ENCODE results near the gene TUBG1.
A peak's percentile ranks its signal among the peaks of the same experiment; 100 is the strongest.
"Not testable (repeated sequence)": the region's sequence is repeated elsewhere in the genome, so short reads cannot be mapped to it uniquely, and the experiment has no call there.

Gene TUBG1

DNA sequence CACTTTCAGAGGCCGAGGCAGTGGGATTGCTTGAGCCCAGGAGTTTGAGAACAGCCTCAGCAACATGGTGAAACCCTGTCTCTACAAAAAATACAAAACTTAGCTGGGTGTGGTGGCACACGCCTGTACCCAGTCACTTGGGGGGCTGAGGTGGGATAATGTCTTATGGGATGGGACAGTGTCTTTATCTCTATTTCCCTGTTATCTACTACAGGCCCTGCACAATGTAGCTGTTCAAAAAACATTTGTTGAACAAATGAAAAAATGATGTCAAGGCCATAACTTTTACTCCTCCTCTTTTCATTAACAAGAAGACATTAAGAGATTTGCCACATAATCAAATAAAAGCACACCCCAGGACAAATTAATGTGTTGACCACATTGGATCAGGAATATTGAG lies 13.8 kb downstream of the TUBG1 start:
- H3K4me1 ChIP-seq (ENCODE audit: control insufficient read depth in 2 of 2, insufficient read depth in 2 of 2, low read length in 2 of 2): peaks cover 8 to 12% of the 10 kb centered on the region in 2 donors
- H3K9ac ChIP-seq (ENCODE audit: low read depth in 1 of 2, low read length in 2 of 2): no peak overlapping the region
- H3K9me3 ChIP-seq (ENCODE audit: control insufficient read depth in 2 of 2, low read length in 2 of 2): no peaks in the 10 kb centered on the region
- H3K27me3 ChIP-seq (ENCODE audit: control insufficient read depth in 2 of 2, insufficient read depth in 2 of 2, low read length in 2 of 2): no peaks in the 10 kb centered on the region
- no peak overlapping the region for H3K4me3 ChIP-seq (ENCODE audit: low read length in 2 of 2)
- no peaks in the 10 kb centered on the region for H3K36me3 ChIP-seq (ENCODE audit: control insufficient read depth in 2 of 2, insufficient read depth in 2 of 2, low read length in 2 of 2)
- no peak overlapping the region for H3K27ac ChIP-seq (ENCODE audit: low read depth in 2 of 2, low read length in 2 of 2)

DNA sequence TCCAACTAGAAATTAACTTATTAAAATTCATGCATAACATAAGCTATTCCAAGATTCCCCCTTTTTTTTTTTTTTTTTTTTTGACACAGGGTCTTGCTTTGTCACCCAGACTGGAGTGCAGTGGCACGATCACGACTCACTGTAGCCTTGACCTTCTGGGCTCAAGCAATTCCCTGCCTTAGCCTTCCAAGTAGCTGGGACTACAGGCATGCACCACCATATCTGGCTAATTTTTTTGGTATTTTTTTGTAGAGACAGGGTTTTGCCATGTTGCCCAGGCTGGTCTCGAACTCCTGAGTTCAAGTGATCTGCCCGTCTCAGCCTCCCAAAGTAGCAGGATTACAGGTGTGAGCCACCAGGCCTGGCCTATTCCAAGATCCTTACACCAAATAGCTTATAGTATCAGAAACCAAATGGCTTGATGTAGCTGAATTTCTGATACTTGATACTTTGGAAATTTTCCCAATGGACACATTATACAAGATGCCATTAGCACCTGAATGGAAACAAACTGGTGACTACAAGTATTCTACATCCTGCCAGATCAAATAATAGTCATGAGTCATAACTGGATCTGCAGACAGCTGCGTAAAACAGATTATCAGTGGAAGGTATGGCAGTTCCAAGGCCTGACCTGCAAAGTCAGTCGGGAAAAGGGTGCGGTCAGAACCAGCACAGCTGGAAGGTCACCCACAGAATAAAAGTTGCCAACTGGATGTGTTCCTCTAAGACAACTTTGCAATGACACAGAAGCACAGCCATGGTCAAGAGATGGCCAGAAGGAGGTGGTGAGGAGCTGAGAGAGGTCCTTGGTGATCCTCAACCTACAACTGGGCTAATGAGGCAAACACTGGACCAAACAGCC lies 14.5 kb downstream of the TUBG1 start:
- H3K27ac ChIP-seq (ENCODE audit: low read depth in 2 of 2, low read length in 2 of 2): peak overlapping the region; percentile 33 to 66
- peaks cover under 1 to 6% of the 10 kb centered on the region in 2 donors for H3K4me1 ChIP-seq (ENCODE audit: control insufficient read depth in 2 of 2, insufficient read depth in 2 of 2, low read length in 2 of 2)
- no peaks in the 10 kb centered on the region for H3K36me3 ChIP-seq (ENCODE audit: control insufficient read depth in 2 of 2, insufficient read depth in 2 of 2, low read length in 2 of 2)
- H3K9ac ChIP-seq (ENCODE audit: low read depth in 1 of 2, low read length in 2 of 2): no peak overlapping the region
- no peaks in the 10 kb centered on the region for H3K27me3 ChIP-seq (ENCODE audit: control insufficient read depth in 2 of 2, insufficient read depth in 2 of 2, low read length in 2 of 2)
- no peak overlapping the region for H3K4me3 ChIP-seq (ENCODE audit: low read length in 2 of 2)
- no peaks in the 10 kb centered on the region for H3K9me3 ChIP-seq (ENCODE audit: control insufficient read depth in 2 of 2, low read length in 2 of 2)

DNA sequence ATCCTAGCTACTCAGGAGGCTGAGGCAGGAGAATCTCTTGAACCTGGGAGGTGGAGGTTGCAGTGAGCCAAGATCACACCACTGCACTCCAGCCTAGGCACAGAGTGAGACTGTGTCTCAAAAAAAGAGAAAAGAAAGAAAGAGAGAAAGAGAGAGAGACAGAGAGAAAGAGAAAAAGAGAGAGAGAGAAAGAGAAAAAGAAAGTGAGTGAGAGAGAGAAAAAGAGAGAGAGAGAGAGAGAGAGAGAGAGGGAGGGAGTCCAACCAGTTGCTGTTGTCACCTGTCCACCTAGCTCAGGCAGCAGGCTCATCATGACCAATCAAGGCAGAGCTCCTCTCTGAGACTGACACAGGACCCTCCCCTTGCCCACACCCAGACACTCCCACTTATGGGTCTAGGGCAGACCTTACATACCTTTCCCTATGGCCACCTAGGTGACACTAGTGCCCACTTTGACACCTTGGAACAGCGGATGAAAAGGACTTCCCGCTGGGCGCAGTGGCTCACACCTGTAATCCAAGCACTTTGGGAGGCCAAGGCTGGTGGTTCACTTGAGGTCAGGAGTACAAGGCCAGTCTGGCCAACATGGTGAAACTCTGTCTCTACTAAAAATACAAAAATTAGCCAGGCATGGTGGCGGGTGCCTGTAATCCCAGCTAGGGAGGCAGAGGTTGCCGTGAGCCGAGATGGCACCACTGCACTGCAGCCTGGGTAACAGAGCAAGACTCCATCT lies 17.7 kb downstream of the TUBG1 start:
- H3K9ac ChIP-seq (ENCODE audit: low read depth in 1 of 2, low read length in 2 of 2); H3K36me3 ChIP-seq (ENCODE audit: control insufficient read depth in 2 of 2, insufficient read depth in 2 of 2, low read length in 2 of 2); H3K27me3 ChIP-seq (ENCODE audit: control insufficient read depth in 2 of 2, insufficient read depth in 2 of 2, low read length in 2 of 2); H3K4me1 ChIP-seq (ENCODE audit: control insufficient read depth in 2 of 2, insufficient read depth in 2 of 2, low read length in 2 of 2); H3K27ac ChIP-seq (ENCODE audit: low read depth in 2 of 2, low read length in 2 of 2); H3K9me3 ChIP-seq (ENCODE audit: control insufficient read depth in 2 of 2, low read length in 2 of 2); H3K4me3 ChIP-seq (ENCODE audit: low read length in 2 of 2): not testable (repeated sequence)

DNA sequence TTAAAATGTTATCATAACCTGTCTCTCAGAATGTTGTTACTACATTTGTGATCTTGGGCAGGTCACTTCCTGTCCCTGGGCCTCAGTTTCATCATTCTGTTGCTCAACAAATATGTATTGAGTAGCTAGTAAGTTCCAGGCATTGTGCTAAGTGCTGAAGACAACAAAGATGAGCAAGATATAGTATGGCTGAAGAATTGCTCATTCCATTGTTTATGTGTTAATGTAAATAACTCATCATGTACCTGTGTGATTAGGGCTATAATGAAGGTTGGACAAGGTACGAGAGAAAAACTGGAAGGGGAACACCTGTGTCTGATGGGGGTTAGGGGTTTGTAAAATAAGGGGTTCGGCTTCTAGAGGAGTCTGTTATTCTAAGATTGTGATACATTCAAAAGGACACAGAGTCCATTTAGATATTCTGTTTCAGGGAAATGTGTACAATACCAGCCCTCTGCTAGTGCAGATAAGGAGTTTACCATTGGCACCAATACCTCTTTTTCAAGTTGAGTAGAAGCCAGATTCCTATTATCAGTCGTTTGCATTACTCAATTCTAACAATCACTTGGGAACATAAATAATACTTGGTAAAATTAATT lies 20.0 kb downstream of the TUBG1 start:
- H3K4me3 ChIP-seq (ENCODE audit: low read length in 2 of 2): no peak overlapping the region
- no peak overlapping the region for H3K27ac ChIP-seq (ENCODE audit: low read depth in 2 of 2, low read length in 2 of 2)
- no peaks in the 10 kb centered on the region for H3K36me3 ChIP-seq (ENCODE audit: control insufficient read depth in 2 of 2, insufficient read depth in 2 of 2, low read length in 2 of 2)
- no peak overlapping the region for H3K9ac ChIP-seq (ENCODE audit: low read depth in 1 of 2, low read length in 2 of 2)
- no peaks in the 10 kb centered on the region for H3K9me3 ChIP-seq (ENCODE audit: control insufficient read depth in 2 of 2, low read length in 2 of 2)
- H3K4me1 ChIP-seq (ENCODE audit: control insufficient read depth in 2 of 2, insufficient read depth in 2 of 2, low read length in 2 of 2): peaks cover 0 to under 1% of the 10 kb centered on the region in 2 donors
- no peaks in the 10 kb centered on the region for H3K27me3 ChIP-seq (ENCODE audit: control insufficient read depth in 2 of 2, insufficient read depth in 2 of 2, low read length in 2 of 2)

DNA sequence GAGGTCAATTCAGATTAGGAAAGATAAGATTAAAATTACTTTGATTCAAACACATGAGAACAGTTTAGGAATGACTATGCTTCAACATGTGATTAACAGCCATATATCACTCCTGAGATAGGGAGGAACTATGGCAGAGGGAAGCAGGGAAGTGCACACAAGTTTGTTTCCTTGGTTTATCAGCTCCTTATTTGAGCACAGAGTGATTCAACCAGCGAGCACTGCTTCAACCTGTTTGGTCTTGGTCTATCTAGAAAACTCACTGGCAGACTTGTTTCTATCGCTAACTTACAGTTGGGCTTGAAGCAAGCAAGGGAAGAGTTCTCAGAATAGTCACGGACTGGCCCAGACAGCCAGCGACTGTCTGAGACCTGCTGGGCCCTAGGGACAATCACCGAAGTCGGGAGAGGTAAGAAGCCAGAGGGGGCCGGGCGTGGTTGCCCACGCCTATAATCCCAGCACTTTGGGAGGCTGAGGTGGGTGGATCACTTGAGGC lies 23.5 kb downstream of the TUBG1 start:
- Histone ChIP-seq H3K27me3 (ENCODE audit: control insufficient read depth in 2 of 2, insufficient read depth in 2 of 2, low read length in 2 of 2) (no peaks in the 10 kb centered on the region), H3K9me3 (ENCODE audit: control insufficient read depth in 2 of 2, low read length in 2 of 2) (no peaks in the 10 kb centered on the region), H3K27ac (ENCODE audit: low read depth in 2 of 2, low read length in 2 of 2) (no peak overlapping the region), H3K9ac (ENCODE audit: low read depth in 1 of 2, low read length in 2 of 2) (no peak overlapping the region), H3K36me3 (ENCODE audit: control insufficient read depth in 2 of 2, insufficient read depth in 2 of 2, low read length in 2 of 2) (no peaks in the 10 kb centered on the region), H3K4me1 (ENCODE audit: control insufficient read depth in 2 of 2, insufficient read depth in 2 of 2, low read length in 2 of 2) (no peaks in the 10 kb centered on the region), H3K4me3 (ENCODE audit: low read length in 2 of 2) (no peak overlapping the region)

DNA sequence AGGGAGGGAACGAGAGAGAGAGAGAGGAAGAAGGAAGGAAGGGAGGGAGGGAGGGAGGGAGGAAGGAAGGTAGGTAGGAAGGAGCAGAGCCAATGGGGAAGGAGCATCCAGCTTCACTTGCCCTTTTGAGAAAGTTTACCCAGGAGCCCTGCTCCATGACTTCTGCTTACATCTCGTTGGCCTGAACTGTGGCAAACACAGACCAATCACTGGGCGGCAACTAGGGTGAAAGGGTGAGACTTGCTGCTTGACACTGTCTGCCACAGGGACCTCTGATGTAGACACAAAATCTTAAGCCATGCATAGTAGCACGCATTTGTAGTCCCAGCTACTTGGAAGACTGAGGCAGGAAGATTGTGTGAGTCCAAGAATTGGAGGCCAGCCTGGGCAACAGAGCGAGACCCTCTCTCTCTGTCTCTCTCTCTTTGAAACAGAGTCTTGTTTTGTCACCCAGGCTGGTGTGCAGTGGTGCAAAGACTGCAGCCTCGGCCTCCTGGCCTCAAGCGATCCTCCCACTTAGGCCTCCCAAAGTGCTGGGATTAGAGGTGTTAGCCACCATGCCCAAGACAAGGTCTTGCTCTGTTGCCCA lies 30.1 kb downstream of the TUBG1 start:
- H3K27ac ChIP-seq (ENCODE audit: low read depth in 2 of 2, low read length in 2 of 2): no peak overlapping the region
- H3K27me3 ChIP-seq (ENCODE audit: control insufficient read depth in 2 of 2, insufficient read depth in 2 of 2, low read length in 2 of 2): no peaks in the 10 kb centered on the region
- no peaks in the 10 kb centered on the region for H3K36me3 ChIP-seq (ENCODE audit: control insufficient read depth in 2 of 2, insufficient read depth in 2 of 2, low read length in 2 of 2)
- no peaks in the 10 kb centered on the region for H3K4me1 ChIP-seq (ENCODE audit: control insufficient read depth in 2 of 2, insufficient read depth in 2 of 2, low read length in 2 of 2)
- no peaks in the 10 kb centered on the region for H3K9me3 ChIP-seq (ENCODE audit: control insufficient read depth in 2 of 2, low read length in 2 of 2)
- H3K9ac ChIP-seq (ENCODE audit: low read depth in 1 of 2, low read length in 2 of 2): no peak overlapping the region
- H3K4me3 ChIP-seq (ENCODE audit: low read length in 2 of 2): no peak overlapping the region

DNA sequence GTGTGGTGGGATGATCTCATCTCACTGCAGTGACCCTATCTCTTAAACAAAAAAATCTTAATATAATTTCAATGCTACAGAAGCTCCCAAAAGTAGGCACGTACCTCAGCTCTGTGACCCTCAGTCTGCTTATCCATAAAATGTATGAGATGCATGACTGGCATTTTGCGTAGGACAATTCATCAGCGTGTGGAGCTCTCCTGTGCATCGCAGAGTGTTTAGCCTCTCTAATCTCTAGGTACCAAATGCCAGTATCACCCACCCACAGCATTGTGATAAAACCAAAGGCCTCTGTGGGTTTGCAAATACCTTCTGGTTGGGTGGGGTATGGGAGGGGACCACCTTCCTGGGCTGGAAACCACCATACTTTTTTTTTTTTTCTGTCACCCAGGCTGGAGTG lies 30.6 kb downstream of the TUBG1 start:
- H3K27me3 ChIP-seq (ENCODE audit: control insufficient read depth in 2 of 2, insufficient read depth in 2 of 2, low read length in 2 of 2): no peaks in the 10 kb centered on the region
- no peak overlapping the region for H3K9ac ChIP-seq (ENCODE audit: low read depth in 1 of 2, low read length in 2 of 2)
- no peaks in the 10 kb centered on the region for H3K4me1 ChIP-seq (ENCODE audit: control insufficient read depth in 2 of 2, insufficient read depth in 2 of 2, low read length in 2 of 2)
- H3K4me3 ChIP-seq (ENCODE audit: low read length in 2 of 2): no peak overlapping the region
- H3K9me3 ChIP-seq (ENCODE audit: control insufficient read depth in 2 of 2, low read length in 2 of 2): no peaks in the 10 kb centered on the region
- no peaks in the 10 kb centered on the region for H3K36me3 ChIP-seq (ENCODE audit: control insufficient read depth in 2 of 2, insufficient read depth in 2 of 2, low read length in 2 of 2)
- H3K27ac ChIP-seq (ENCODE audit: low read depth in 2 of 2, low read length in 2 of 2): no peak overlapping the region

DNA sequence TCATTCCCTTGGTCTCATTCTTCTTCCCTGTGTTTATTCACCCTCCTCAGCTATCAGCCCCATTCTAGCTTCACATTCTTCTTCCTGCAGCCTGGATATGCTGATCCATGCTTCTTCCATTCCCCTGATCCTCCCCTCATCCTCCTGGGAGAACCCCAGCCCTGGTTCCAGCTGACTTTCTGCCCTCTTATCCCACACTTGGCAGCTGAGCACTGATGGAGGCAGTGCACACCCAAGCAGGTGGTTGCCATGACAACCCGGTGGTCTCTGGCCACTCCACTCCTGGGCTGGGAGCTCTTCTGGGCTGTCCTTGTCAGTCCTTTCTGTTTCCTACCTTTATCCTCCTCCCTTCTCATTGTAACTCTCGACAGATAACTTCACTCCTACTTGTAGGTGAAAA lies 32.9 kb downstream of the TUBG1 start:
- no peaks in the 10 kb centered on the region for H3K36me3 ChIP-seq (ENCODE audit: control insufficient read depth in 2 of 2, insufficient read depth in 2 of 2, low read length in 2 of 2)
- H3K27ac ChIP-seq (ENCODE audit: low read depth in 2 of 2, low read length in 2 of 2): no peak overlapping the region
- no peak overlapping the region for H3K9ac ChIP-seq (ENCODE audit: low read depth in 1 of 2, low read length in 2 of 2)
- H3K9me3 ChIP-seq (ENCODE audit: control insufficient read depth in 2 of 2, low read length in 2 of 2): no peaks in the 10 kb centered on the region
- H3K27me3 ChIP-seq (ENCODE audit: control insufficient read depth in 2 of 2, insufficient read depth in 2 of 2, low read length in 2 of 2): no peaks in the 10 kb centered on the region
- no peak overlapping the region for H3K4me3 ChIP-seq (ENCODE audit: low read length in 2 of 2)
- H3K4me1 ChIP-seq (ENCODE audit: control insufficient read depth in 2 of 2, insufficient read depth in 2 of 2, low read length in 2 of 2): no peaks in the 10 kb centered on the region

DNA sequence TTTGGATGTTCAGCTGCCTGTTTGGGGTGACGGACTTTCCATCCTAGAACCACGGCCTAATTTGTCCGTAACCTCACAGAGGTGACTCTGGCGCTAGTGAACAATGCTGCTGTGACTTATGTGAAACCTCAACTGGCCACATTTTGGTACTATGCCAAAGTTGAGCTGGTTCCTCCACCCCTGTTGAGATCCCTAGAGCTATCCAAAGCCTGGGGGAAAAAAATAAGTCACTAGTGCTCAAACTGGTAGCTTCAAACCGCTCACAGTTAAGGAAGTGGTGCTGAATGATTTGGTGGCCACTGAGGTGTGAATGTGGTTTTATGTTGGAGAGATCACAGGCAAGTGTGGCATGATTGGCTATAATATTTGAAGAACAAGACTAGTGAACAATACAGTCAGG lies 38.3 kb downstream of the TUBG1 start:
- Histone ChIP-seq H3K4me1 (ENCODE audit: control insufficient read depth in 2 of 2, insufficient read depth in 2 of 2, low read length in 2 of 2) (no peaks in the 10 kb centered on the region), H3K9ac (ENCODE audit: low read depth in 1 of 2, low read length in 2 of 2) (no peak overlapping the region), H3K36me3 (ENCODE audit: control insufficient read depth in 2 of 2, insufficient read depth in 2 of 2, low read length in 2 of 2) (no peaks in the 10 kb centered on the region)

DNA sequence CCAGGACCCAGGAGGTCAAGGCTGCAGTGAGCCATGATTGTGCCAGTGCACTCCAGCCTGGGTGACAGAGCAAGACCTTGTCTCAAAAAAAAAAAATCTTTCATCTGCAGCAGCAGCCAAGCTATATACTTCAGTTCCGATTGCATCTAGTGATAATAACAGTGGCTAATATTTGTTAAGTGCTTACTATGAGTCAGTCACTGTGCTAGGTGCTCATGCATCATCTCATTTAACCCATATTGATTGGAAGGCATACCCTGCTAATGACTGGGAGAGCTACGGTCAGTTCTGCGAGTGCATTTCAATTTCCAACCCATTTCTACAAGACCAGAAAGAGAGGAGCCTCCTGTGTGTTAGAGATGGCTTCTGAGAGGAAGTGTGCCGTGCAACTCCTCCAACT lies 41.9 kb downstream of the TUBG1 start:
- Histone ChIP-seq H3K27ac (ENCODE audit: low read depth in 2 of 2, low read length in 2 of 2) (no peak overlapping the region), H3K36me3 (ENCODE audit: control insufficient read depth in 2 of 2, insufficient read depth in 2 of 2, low read length in 2 of 2) (no peaks in the 10 kb centered on the region), H3K9me3 (ENCODE audit: control insufficient read depth in 2 of 2, low read length in 2 of 2) (no peaks in the 10 kb centered on the region), H3K27me3 (ENCODE audit: control insufficient read depth in 2 of 2, insufficient read depth in 2 of 2, low read length in 2 of 2) (peaks cover 0 to 2% of the 10 kb centered on the region in 2 donors), H3K4me1 (ENCODE audit: control insufficient read depth in 2 of 2, insufficient read depth in 2 of 2, low read length in 2 of 2) (no peaks in the 10 kb centered on the region), H3K9ac (ENCODE audit: low read depth in 1 of 2, low read length in 2 of 2) (no peak overlapping the region), H3K4me3 (ENCODE audit: low read length in 2 of 2) (no peak overlapping the region)

More for the DNA sequence above, 38.3 kb downstream of the TUBG1 start:
- Histone ChIP-seq H3K27me3 (ENCODE audit: control insufficient read depth in 2 of 2, insufficient read depth in 2 of 2, low read length in 2 of 2) (no peaks in the 10 kb centered on the region), H3K9me3 (ENCODE audit: control insufficient read depth in 2 of 2, low read length in 2 of 2) (no peaks in the 10 kb centered on the region), H3K4me3 (ENCODE audit: low read length in 2 of 2) (no peak overlapping the region), H3K27ac (ENCODE audit: low read depth in 2 of 2, low read length in 2 of 2) (no peak overlapping the region)
